HepG2 (cell line): ENCODE measurements around the gene CISTR.
"Not testable (repeated sequence)": the region's sequence is repeated elsewhere in the genome, so short reads cannot be mapped to it uniquely, and the experiment has no call there.

Experiments used
- FOSL1 ChIP-seq: sonication (generic); formaldehyde crosslinking; IDR thresholded peaks from 2 replicates; pipeline ENCODE4 v1.9.0; 2021; ENCODE audit warnings: missing genetic modification reagents, borderline replicate concordance
- KLF9 ChIP-seq: IDR thresholded peaks from 2 replicates; pipeline ENCODE4 v1.6.1; 2016; ENCODE audit warnings: low read depth

DNA sequence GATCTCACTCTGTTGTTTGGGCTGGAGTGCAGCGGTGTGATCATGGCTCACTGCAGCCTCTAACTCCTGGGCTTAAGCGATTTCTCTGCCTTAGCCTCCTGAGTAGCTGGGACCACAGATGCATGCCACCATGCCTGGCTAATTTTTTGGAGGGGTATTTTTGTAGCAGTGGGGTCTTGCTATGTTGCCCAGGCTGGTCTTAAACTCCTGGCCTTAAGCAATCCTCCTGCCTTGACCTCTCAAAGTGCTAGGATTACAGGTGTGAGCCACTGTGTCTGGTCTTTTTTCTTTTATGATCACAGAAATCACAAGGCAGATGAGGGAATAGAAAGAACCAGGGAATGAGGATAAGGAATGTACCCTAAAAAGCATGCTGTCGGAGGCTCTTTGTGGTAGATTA is 11.0 kb upstream of the CISTR start:
- TF ChIP-seq FOSL1 (CRISPR knock-in tag); KLF9: not testable (repeated sequence)
